ENCODE data around the gene FBXO44. TPM values are rescaled to one million over a fixed set of nuclear protein-coding genes. Genes with fewer than 3 reads are reported as not detected.

FBXO44 gene
- total RNA-seq, 4 donors from 2014 or later = 5.0 to 20.4 (median 7.0) TPM

DNA sequence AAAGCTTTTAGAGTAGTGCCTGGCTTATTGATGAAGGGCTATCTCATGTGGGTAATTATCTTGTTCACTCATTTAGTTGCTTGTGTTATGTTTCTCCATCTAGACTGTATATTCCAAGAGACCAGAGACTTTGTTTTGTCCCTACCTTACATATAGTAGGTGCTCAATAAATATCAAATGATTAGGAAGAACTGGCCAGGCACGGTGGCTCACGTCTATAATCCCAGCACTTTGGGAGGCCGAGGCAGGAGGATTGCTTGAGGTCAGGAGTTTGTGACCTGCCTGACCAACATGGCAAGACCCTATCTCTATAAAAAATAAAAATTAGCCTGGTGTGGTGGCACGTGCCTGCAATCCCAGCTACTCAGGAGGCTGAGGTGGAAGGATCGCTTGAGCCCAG, 9.4 kb upstream of the FBXO44 start:
- H3K27ac ChIP-seq = no peak overlapping the region
- H3K27me3 ChIP-seq = peaks cover 0 to 58% (median 0%) of the 10 kb centered on the region in 4 donors
- TF ChIP-seq, protein P1, sequence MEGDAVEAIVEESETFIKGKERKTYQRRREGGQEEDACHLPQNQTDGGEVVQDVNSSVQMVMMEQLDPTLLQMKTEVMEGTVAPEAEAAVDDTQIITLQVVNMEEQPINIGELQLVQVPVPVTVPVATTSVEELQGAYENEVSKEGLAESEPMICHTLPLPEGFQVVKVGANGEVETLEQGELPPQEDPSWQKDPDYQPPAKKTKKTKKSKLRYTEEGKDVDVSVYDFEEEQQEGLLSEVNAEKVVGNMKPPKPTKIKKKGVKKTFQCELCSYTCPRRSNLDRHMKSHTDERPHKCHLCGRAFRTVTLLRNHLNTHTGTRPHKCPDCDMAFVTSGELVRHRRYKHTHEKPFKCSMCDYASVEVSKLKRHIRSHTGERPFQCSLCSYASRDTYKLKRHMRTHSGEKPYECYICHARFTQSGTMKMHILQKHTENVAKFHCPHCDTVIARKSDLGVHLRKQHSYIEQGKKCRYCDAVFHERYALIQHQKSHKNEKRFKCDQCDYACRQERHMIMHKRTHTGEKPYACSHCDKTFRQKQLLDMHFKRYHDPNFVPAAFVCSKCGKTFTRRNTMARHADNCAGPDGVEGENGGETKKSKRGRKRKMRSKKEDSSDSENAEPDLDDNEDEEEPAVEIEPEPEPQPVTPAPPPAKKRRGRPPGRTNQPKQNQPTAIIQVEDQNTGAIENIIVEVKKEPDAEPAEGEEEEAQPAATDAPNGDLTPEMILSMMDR (IDR thresholded peaks at IDR 0.05) = no peak
- TF ChIP-seq POLR2A (IDR thresholded peaks at IDR 0.05) = no peak
- WGBS, 2 donors = 87 to 88% methylated on average over 4 to 5 of the region's 5 CpGs
- peaks cover 0 to 26% (median 15%) of the 10 kb centered on the region in 3 donors for H3K4me1 ChIP-seq
- intact Hi-C loops (cut with DNase I) = loop anchor here (10.0 kb wide), 1 partner anchor 610 kb away; no protein-coding TSS in a partner anchor
- H3K9me3 ChIP-seq = no peaks in the 10 kb centered on the region
- no peaks in the 10 kb centered on the region for H3K36me3 ChIP-seq
- no peak for DNase-seq
- H3K4me3 ChIP-seq = no peak overlapping the region

DNA sequence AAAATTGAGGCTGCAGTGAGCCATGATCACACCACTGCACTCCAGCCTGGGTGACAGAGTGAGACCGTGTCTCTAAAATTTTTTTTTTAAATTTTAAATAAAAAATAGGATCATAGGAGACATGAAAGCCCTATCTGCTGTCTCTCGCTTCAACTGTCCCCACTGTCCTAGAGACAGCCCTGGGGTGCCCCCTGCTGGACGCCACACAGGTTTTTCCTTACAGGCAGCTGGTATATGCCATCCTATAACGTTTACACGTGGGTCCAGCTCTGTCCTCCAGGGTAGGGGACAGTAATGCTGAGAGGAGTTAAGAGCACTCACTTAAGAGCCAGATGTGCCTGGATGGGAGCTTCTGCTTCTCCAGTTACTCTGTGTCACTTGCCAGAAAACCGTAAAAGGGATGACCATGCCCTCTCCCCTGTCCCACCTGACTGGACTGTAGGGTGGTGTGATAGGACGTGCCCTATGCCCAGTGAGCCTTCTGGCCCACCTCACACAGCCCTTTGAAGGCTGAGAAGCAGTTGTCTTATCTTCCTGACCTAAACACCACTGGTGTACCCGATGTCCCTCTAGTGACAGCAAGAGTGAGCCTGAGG, 8.9 kb upstream of the FBXO44 start:
- Histone ChIP-seq H3K9me3 (no peaks in the 10 kb centered on the region), H3K27ac (no peak overlapping the region), H3K4me1 (peaks cover 0 to 31% (median 15%) of the 10 kb centered on the region in 3 donors), H3K27me3 (peaks cover 0 to 60% (median 0%) of the 10 kb centered on the region in 4 donors), H3K4me3 (no peak overlapping the region), H3K36me3 (no peaks in the 10 kb centered on the region)
- TF ChIP-seq, protein P1 (IDR thresholded peaks at IDR 0.05) = peak; percentile 39 to 75 (median 67)
- no peak for TF ChIP-seq POLR2A (IDR thresholded peaks at IDR 0.05)
- 10 to 34% methylated on average over 5 to 6 of the region's 8 CpGs for WGBS, 2 donors
- DNase-seq = no peak
- intact Hi-C loops (cut with DNase I) = loop anchor here (10.0 kb wide), 1 partner anchor 611 kb away; no protein-coding TSS in a partner anchor

DNA sequence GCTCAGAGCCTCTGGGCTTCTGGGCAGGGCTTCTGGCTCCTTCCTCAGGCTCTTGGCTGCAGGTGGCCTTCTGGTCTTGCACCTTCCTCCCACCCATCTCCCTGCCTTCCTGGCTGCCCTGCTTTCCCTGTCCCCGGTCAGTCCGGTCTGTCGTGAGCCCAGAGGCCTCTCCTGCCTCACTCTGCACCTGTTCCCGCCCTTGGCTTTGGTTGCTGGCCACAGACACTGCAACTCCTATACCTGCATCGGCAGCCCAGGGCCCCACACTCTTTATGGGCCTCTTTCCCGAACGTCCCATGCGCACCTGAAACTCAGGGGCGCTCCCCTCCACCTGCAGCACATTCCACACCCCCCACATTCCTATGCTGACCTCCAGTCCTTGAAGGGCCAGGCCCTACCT, 8.4 kb upstream of the FBXO44 start:
- Histone ChIP-seq H3K9me3 (no peaks in the 10 kb centered on the region), H3K4me3 (no peak overlapping the region), H3K4me1 (peaks cover 0 to 35% (median 15%) of the 10 kb centered on the region in 3 donors), H3K27me3 (peaks cover 0 to 60% (median 0%) of the 10 kb centered on the region in 4 donors), H3K36me3 (no peaks in the 10 kb centered on the region), H3K27ac (no peak overlapping the region)
- intact Hi-C loops (cut with DNase I) = loop anchor here (10.0 kb wide), 1 partner anchor 612 kb away; no protein-coding TSS in a partner anchor
- TF ChIP-seq, protein P1 (IDR thresholded peaks at IDR 0.05) = no peak
- TF ChIP-seq POLR2A (IDR thresholded peaks at IDR 0.05) = no peak
- WGBS, 2 donors = 78 to 88% methylated on average over 9 of the region's 9 CpGs
- no peak for DNase-seq

DNA sequence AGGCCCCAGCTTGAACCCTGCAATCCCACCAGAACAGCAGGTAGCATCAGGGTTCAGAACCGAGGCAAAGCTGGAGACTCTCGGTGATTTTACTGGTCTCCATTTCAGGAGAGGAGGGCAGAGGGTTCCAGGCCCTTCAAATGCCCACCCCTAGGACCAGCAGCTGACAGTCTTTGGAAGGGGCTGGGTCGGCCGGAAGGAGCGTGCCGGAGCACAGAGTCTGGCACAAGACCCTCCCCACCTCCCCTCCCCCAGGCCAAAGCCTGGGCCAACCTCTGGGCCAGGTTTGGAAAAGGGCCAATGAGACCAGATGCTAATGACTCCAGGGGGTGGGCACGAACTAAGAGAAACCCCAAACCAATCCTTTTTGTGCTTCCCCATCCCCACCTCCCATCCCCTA, 7.3 kb upstream of the FBXO44 start:
- 85 to 86% methylated on average over 4 to 5 of the region's 7 CpGs for WGBS, 2 donors
- intact Hi-C loops (cut with DNase I) = loop anchor here (10.0 kb wide), 1 partner anchor 613 kb away; no protein-coding TSS in a partner anchor
- Histone ChIP-seq H3K4me3 (no peak overlapping the region), H3K36me3 (no peaks in the 10 kb centered on the region), H3K27me3 (peaks cover 0 to 50% (median 0%) of the 10 kb centered on the region in 4 donors), H3K9me3 (no peaks in the 10 kb centered on the region), H3K27ac (no peak overlapping the region), H3K4me1 (peaks cover 0 to 35% (median 15%) of the 10 kb centered on the region in 3 donors)
- DNase-seq = no peak
- no peak for TF ChIP-seq POLR2A (IDR thresholded peaks at IDR 0.05)
- TF ChIP-seq, protein P1 (IDR thresholded peaks at IDR 0.05) = no peak

DNA sequence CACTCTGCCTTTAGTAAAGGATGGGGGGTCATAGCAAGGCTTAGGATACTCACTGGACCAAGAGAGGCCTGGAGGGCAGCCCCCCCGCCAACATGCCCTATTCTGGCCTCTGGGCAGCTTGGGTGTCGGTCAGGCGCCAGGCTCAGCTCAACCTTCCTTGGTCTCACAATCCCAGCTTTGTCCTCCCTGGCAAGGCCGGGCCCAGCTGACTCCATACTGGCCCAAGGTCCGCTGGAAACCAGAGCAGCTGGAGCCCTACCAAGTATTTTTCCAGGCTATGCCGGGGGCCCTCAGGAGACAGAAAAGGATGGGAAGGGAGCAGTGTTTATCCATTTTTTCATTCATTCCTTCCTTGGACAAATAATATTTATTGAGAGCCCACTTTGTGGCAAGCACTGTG, 6.6 kb upstream of the FBXO44 start:
- Histone ChIP-seq H3K4me1 (peaks cover 0 to 36% (median 15%) of the 10 kb centered on the region in 3 donors), H3K4me3 (no peak overlapping the region), H3K9me3 (no peaks in the 10 kb centered on the region), H3K36me3 (no peaks in the 10 kb centered on the region), H3K27me3 (peaks cover 0 to 50% (median 0%) of the 10 kb centered on the region in 4 donors), H3K27ac (no peak overlapping the region)
- TF ChIP-seq POLR2A (IDR thresholded peaks at IDR 0.05) = no peak
- TF ChIP-seq, protein P1 (IDR thresholded peaks at IDR 0.05) = no peak
- 53 to 93% methylated on average over 2 to 3 of the region's 6 CpGs for WGBS, 2 donors
- intact Hi-C loops (cut with DNase I) = loop anchor here (10.0 kb wide), 1 partner anchor 613 kb away; no protein-coding TSS in a partner anchor
- DNase-seq = no peak
